Measurements from ENCODE around the gene AMBRA1.

The AMBRA1 gene

GRCh38 chr11:46363031-46363407, 230.8 kb downstream of the AMBRA1 start:
- CTCF ChIA-PET = interaction anchor here (1.5 to 11.2 kb wide), 2 partner anchors 12 to 21 kb away, joined by 4 to 255 read pairs; no protein-coding TSS in a partner anchor
- H3K4me1 Mint-ChIP-seq = peaks cover 54% of the 10 kb centered on the region

GRCh38 chr11:46362156-46363030, 231.4 kb downstream of the AMBRA1 start:
- no peaks in the 10 kb centered on the region for H3K27me3 Mint-ChIP-seq
- H3K36me3 Mint-ChIP-seq = peaks cover 6% of the 10 kb centered on the region
- DNase-seq = no peak
- CTCF ChIA-PET = interaction anchor here (1.5 to 11.2 kb wide), 3 partner anchors 9 to 21 kb away, joined by 4 to 255 read pairs (median 6); no protein-coding TSS in a partner anchor
- H3K4me3 Mint-ChIP-seq = peak overlapping the region; percentile 73
- H3K27ac Mint-ChIP-seq = peak overlapping the region; percentile 71
- peaks cover 57% of the 10 kb centered on the region for H3K4me1 Mint-ChIP-seq
- no peaks in the 10 kb centered on the region for H3K9me3 Mint-ChIP-seq

More at GRCh38 chr11:46363031-46363407, 230.8 kb downstream of the AMBRA1 start:
- Mint-ChIP-seq H3K4me3 (no peak overlapping the region), H3K27ac (peak overlapping the region; percentile 71), H3K9me3 (no peaks in the 10 kb centered on the region), H3K27me3 (no peaks in the 10 kb centered on the region), H3K36me3 (peaks cover 8% of the 10 kb centered on the region)
- DNase-seq = no peak

- Mint-ChIP-seq H3K27me3 (no peaks in the 10 kb centered on the region), H3K9me3 (no peaks in the 10 kb centered on the region), H3K4me1 (peaks cover 56% of the 10 kb centered on the region), H3K4me3 (peak overlapping the region; percentile 73), H3K27ac (peak overlapping the region; percentile 89), H3K36me3 (peaks cover 10% of the 10 kb centered on the region)
- CTCF ChIA-PET = interaction anchor here (1.0 to 11.2 kb wide), 4 partner anchors 10 to 194 kb away, joined by 3 to 255 read pairs (median 5); no protein-coding TSS in a partner anchor
- DNase-seq = peak; percentile 81
Measured at GRCh38 chr11:46361283-46362155, 232.3 kb downstream of the AMBRA1 start.

- no peaks in the 10 kb centered on the region for H3K27me3 Mint-ChIP-seq
- DNase-seq = no peak
- peak overlapping the region; percentile 73 for H3K4me3 Mint-ChIP-seq
- CTCF ChIA-PET = interaction anchor here (1.0 to 11.2 kb wide), 5 partner anchors 9 to 195 kb away, joined by 3 to 255 read pairs (median 4); no protein-coding TSS in a partner anchor
- H3K27ac Mint-ChIP-seq = peak overlapping the region; percentile 89
- peaks cover 17% of the 10 kb centered on the region for H3K36me3 Mint-ChIP-seq
- H3K4me1 Mint-ChIP-seq = peaks cover 61% of the 10 kb centered on the region
- H3K9me3 Mint-ChIP-seq = no peaks in the 10 kb centered on the region
Measured at GRCh38 chr11:46360878-46361277, 232.9 kb downstream of the AMBRA1 start.

GRCh38 chr11:46359953-46360352, 233.9 kb downstream of the AMBRA1 start:
- Mint-ChIP-seq H3K4me3 (no peak overlapping the region), H3K27me3 (no peaks in the 10 kb centered on the region), H3K27ac (no peak overlapping the region), H3K4me1 (peaks cover 58% of the 10 kb centered on the region), H3K9me3 (no peaks in the 10 kb centered on the region), H3K36me3 (peaks cover 18% of the 10 kb centered on the region)
- CTCF ChIA-PET = interaction anchor here (1.0 to 11.2 kb wide), 4 partner anchors 9 to 122 kb away, joined by 3 to 255 read pairs (median 5); no protein-coding TSS in a partner anchor
- DNase-seq = no peak

- Mint-ChIP-seq H3K9me3 (no peaks in the 10 kb centered on the region), H3K27ac (no peak overlapping the region), H3K4me1 (peaks cover 69% of the 10 kb centered on the region), H3K27me3 (no peaks in the 10 kb centered on the region), H3K4me3 (no peak overlapping the region), H3K36me3 (peaks cover 23% of the 10 kb centered on the region)
- CTCF ChIA-PET = interaction anchor here (1.0 to 3.3 kb wide), 2 partner anchors 10 to 11 kb away, joined by 3 to 14 read pairs; partner anchors contain the start of gene DGKZ
- no peak for DNase-seq
Measured at GRCh38 chr11:46357483-46357936, 236.3 kb downstream of the AMBRA1 start.

GRCh38 chr11:46356924-46357482, 236.8 kb downstream of the AMBRA1 start:
- H3K4me3 Mint-ChIP-seq = no peak overlapping the region
- no peaks in the 10 kb centered on the region for H3K9me3 Mint-ChIP-seq
- no peak overlapping the region for H3K27ac Mint-ChIP-seq
- CTCF ChIA-PET = interaction anchor here (3.3 kb wide), 1 partner anchor 11 kb away, joined by 14 read pairs; no protein-coding TSS in a partner anchor
- H3K4me1 Mint-ChIP-seq = peaks cover 69% of the 10 kb centered on the region
- no peak for DNase-seq
- H3K27me3 Mint-ChIP-seq = no peaks in the 10 kb centered on the region
- peaks cover 22% of the 10 kb centered on the region for H3K36me3 Mint-ChIP-seq

- CTCF ChIA-PET = interaction anchor here (1.2 to 7.0 kb wide), 5 partner anchors 10 to 264 kb away, joined by 3 to 255 read pairs (median 3); partner anchors contain the start of genes ATG13 and HARBI1
- Mint-ChIP-seq H3K9me3 (no peaks in the 10 kb centered on the region), H3K4me3 (peak overlapping the region; percentile 15), H3K4me1 (peaks cover 82% of the 10 kb centered on the region), H3K27ac (peak overlapping the region; percentile 72), H3K36me3 (peaks cover 43% of the 10 kb centered on the region), H3K27me3 (no peaks in the 10 kb centered on the region)
- DNase-seq = no peak
Measured at GRCh38 chr11:46353698-46354097, 240.1 kb downstream of the AMBRA1 start.

GRCh38 chr11:46352063-46352841, 241.6 kb downstream of the AMBRA1 start:
- Mint-ChIP-seq H3K4me3 (peak overlapping the region; percentile 69), H3K9me3 (no peaks in the 10 kb centered on the region), H3K36me3 (peaks cover 48% of the 10 kb centered on the region), H3K27me3 (no peaks in the 10 kb centered on the region), H3K4me1 (peaks cover 73% of the 10 kb centered on the region), H3K27ac (peak overlapping the region; percentile 78)
- peak; percentile 82 for DNase-seq
- CTCF ChIA-PET = interaction anchor here (0.7 to 7.0 kb wide), 14 partner anchors 10 to 266 kb away, joined by 3 to 255 read pairs (median 5); partner anchors contain the start of gene ATG13

- H3K4me1 Mint-ChIP-seq = peaks cover 74% of the 10 kb centered on the region
- H3K36me3 Mint-ChIP-seq = peaks cover 44% of the 10 kb centered on the region
Measured at GRCh38 chr11:46351606-46352005, 242.2 kb downstream of the AMBRA1 start.

GRCh38 chr11:46351148-46351547, 242.7 kb downstream of the AMBRA1 start:
- Mint-ChIP-seq H3K4me3 (peak overlapping the region; percentile 69), H3K9me3 (no peaks in the 10 kb centered on the region), H3K27ac (peak overlapping the region; percentile 72), H3K27me3 (no peaks in the 10 kb centered on the region), H3K4me1 (peaks cover 75% of the 10 kb centered on the region), H3K36me3 (peaks cover 39% of the 10 kb centered on the region)
- CTCF ChIA-PET = interaction anchor here (0.8 to 7.0 kb wide), 6 partner anchors 13 to 56 kb away, joined by 3 to 255 read pairs (median 9); no protein-coding TSS in a partner anchor
- no peak for DNase-seq

More at GRCh38 chr11:46351606-46352005, 242.2 kb downstream of the AMBRA1 start:
- CTCF ChIA-PET = interaction anchor here (0.8 to 7.0 kb wide), 8 partner anchors 9 to 57 kb away, joined by 3 to 255 read pairs (median 8); no protein-coding TSS in a partner anchor
- Mint-ChIP-seq H3K9me3 (no peaks in the 10 kb centered on the region), H3K27me3 (no peaks in the 10 kb centered on the region), H3K27ac (peak overlapping the region; percentile 72), H3K4me3 (peak overlapping the region; percentile 69)
- DNase-seq = no peak

- peak overlapping the region; percentile 62 for H3K27ac Mint-ChIP-seq
- peaks cover 78% of the 10 kb centered on the region for H3K4me1 Mint-ChIP-seq
- CTCF ChIA-PET = interaction anchor here (0.6 to 7.0 kb wide), 4 partner anchors 14 to 225 kb away, joined by 3 to 255 read pairs (median 13); no protein-coding TSS in a partner anchor
Measured at GRCh38 chr11:46350695-46351094, 243.1 kb downstream of the AMBRA1 start.

More at GRCh38 chr11:46350695-46351094, 243.1 kb downstream of the AMBRA1 start:
- H3K36me3 Mint-ChIP-seq = peaks cover 36% of the 10 kb centered on the region
- no peak for DNase-seq
- H3K27me3 Mint-ChIP-seq = no peaks in the 10 kb centered on the region
- H3K4me3 Mint-ChIP-seq = peak overlapping the region; percentile 19
- no peaks in the 10 kb centered on the region for H3K9me3 Mint-ChIP-seq
